ENCODE measurements around the gene TNFRSF17. TPM values are rescaled to one million over a fixed set of nuclear protein-coding genes. Genes with fewer than 3 reads are reported as not detected.
A peak's percentile ranks its signal among the peaks of the same experiment; 100 is the strongest.
"Not testable (repeated sequence)": the region's sequence is repeated elsewhere in the genome, so short reads cannot be mapped to it uniquely, and the experiment has no call there.

TNFRSF17 gene
- total RNA-seq, 4 donors from 2014 or later = not detected

- Histone ChIP-seq H3K27ac (no peak overlapping the region), H3K27me3 (no peaks in the 10 kb centered on the region), H3K9me3 (no peaks in the 10 kb centered on the region), H3K4me3 (no peak overlapping the region), H3K36me3 (no peaks in the 10 kb centered on the region), H3K4me1 (peaks cover 0 to 12% (median 0%) of the 10 kb centered on the region in 3 donors)
- 78 to 84% methylated on average over 17 of the region's 17 CpGs for WGBS, 2 donors
- no peak for TF ChIP-seq POLR2A (IDR thresholded peaks at IDR 0.05)
- no peak for TF ChIP-seq CTCF (IDR thresholded peaks at IDR 0.05)
- intact Hi-C loops (cut with DNase I) = no loop called here
- DNase-seq = no peak
Observed at GRCh38 chr16:11967195-11967911, 2.3 kb downstream of the TNFRSF17 start.

GRCh38 chr16:11968577-11968976 lies 3.6 kb downstream of the TNFRSF17 start:
- Histone ChIP-seq H3K27ac (no peak overlapping the region), H3K36me3 (no peaks in the 10 kb centered on the region), H3K4me3 (no peak overlapping the region), H3K4me1 (peaks cover 0 to 25% (median 0%) of the 10 kb centered on the region in 3 donors), H3K9me3 (no peaks in the 10 kb centered on the region), H3K27me3 (no peaks in the 10 kb centered on the region)
- WGBS, 2 donors = 72 to 97% methylated on average over 3 of the region's 3 CpGs
- no peak for DNase-seq
- intact Hi-C loops (cut with DNase I) = no loop called here
- no peak for TF ChIP-seq POLR2A (IDR thresholded peaks at IDR 0.05)
- TF ChIP-seq CTCF (IDR thresholded peaks at IDR 0.05) = no peak

GRCh38 chr16:11970292-11970691 lies 5.3 kb downstream of the TNFRSF17 start:
- H3K9me3 ChIP-seq; H3K27me3 ChIP-seq; intact Hi-C loops (cut with DNase I); H3K4me3 ChIP-seq; H3K27ac ChIP-seq; H3K36me3 ChIP-seq; DNase-seq: not testable (repeated sequence)
- WGBS, 2 donors = 79 to 98% methylated on average over 5 of the region's 5 CpGs
- peaks cover 0 to 20% (median under 1%) of the 10 kb centered on the region in 3 donors for H3K4me1 ChIP-seq

GRCh38 chr16:11972128-11972527 lies 7.1 kb downstream of the TNFRSF17 start:
- Histone ChIP-seq H3K4me1 (peaks cover under 1 to 33% (median 8%) of the 10 kb centered on the region in 3 donors), H3K27me3 (no peaks in the 10 kb centered on the region), H3K9me3 (no peaks in the 10 kb centered on the region), H3K4me3 (no peak overlapping the region), H3K36me3 (no peaks in the 10 kb centered on the region), H3K27ac (peak overlapping the region in 2 of 4 donors; percentile 44 to 75)
- no peak for DNase-seq
- WGBS, 2 donors = 53 to 79% methylated on average over 9 to 11 of the region's 11 CpGs
- peak in 3 of 6 experiments; percentile 8 to 44 (median 34) for TF ChIP-seq CTCF (IDR thresholded peaks at IDR 0.05)
- no peak for TF ChIP-seq POLR2A (IDR thresholded peaks at IDR 0.05)
- intact Hi-C loops (cut with DNase I) = no loop called here

- H3K36me3 ChIP-seq = no peaks in the 10 kb centered on the region
- WGBS, 2 donors = 49 to 60% methylated on average over 4 to 5 of the region's 5 CpGs
- intact Hi-C loops (cut with DNase I) = no loop called here
- DNase-seq = no peak
- no peak overlapping the region for H3K4me3 ChIP-seq
- H3K27me3 ChIP-seq = no peaks in the 10 kb centered on the region
- peaks cover 10 to 43% (median 15%) of the 10 kb centered on the region in 3 donors for H3K4me1 ChIP-seq
- H3K9me3 ChIP-seq = no peaks in the 10 kb centered on the region
- TF ChIP-seq POLR2A (IDR thresholded peaks at IDR 0.05) (no peak), CTCF (IDR thresholded peaks at IDR 0.05) (no peak)
- H3K27ac ChIP-seq = peak overlapping the region in 3 of 4 donors; percentile 44 to 75 (median 74)
Observed at GRCh38 chr16:11973070-11973469, 8.1 kb downstream of the TNFRSF17 start.

All from esophagus squamous epithelium (tissue), 5 donors.